Liver (tissue), 9 donors: ENCODE data around the gene CLDN25. TPM values are rescaled to one million over a fixed set of nuclear protein-coding genes. Genes with fewer than 3 reads are reported as not detected.
A peak's percentile ranks its signal among the peaks of the same experiment; 100 is the strongest.

Experiments
- DNase-seq: peaks from one replicate; pipeline ENCODE4 v3.0.0-alpha.2; 2017; ENCODE audit warnings: low spot score
- H3K27ac ChIP-seq, 2 donors: one replicate each; pipeline ENCODE4 v1.7.0; 2013; ENCODE audit warnings: inconsistent platforms in 2 of 2, low read length in 2 of 2, control low read depth in 1 of 2, low read depth in 1 of 2, mild to moderate bottlenecking in 1 of 2
- H3K27me3 ChIP-seq, 4 donors: one replicate each; pipeline versions ENCODE4 v1.6.1 to v1.7.0; 2013; ENCODE audit warnings: low read length in 3 of 4, inconsistent platforms in 1 of 4, mild to moderate bottlenecking in 1 of 4, moderate library complexity in 1 of 4; ENCODE audit not compliant: control insufficient read depth in 4 of 4, insufficient read depth in 4 of 4
- H3K36me3 ChIP-seq, 4 donors: one replicate each; pipeline versions ENCODE4 v1.6.1 to v1.7.0; 2013; ENCODE audit warnings: low read length in 3 of 4, mild to moderate bottlenecking in 3 of 4, low read depth in 1 of 4, moderate library complexity in 1 of 4; ENCODE audit not compliant: control insufficient read depth in 4 of 4, insufficient read depth in 3 of 4
- H3K4me1 ChIP-seq, 4 donors: one replicate each; pipeline versions ENCODE4 v1.6.1 to v1.7.0; 2013; ENCODE audit warnings: low read length in 3 of 4, mild to moderate bottlenecking in 3 of 4, moderate library complexity in 1 of 4; ENCODE audit not compliant: control insufficient read depth in 4 of 4, insufficient read depth in 4 of 4
- H3K4me3 ChIP-seq, 3 donors: one replicate each; pipeline versions ENCODE4 v1.6.1 to v1.7.0; 2013; ENCODE audit warnings: low read length in 3 of 3, control low read depth in 1 of 3, low read depth in 1 of 3, mild to moderate bottlenecking in 1 of 3
- H3K9ac ChIP-seq, 2 donors: one replicate each; pipeline ENCODE4 v1.7.0; 2013; ENCODE audit warnings: low read length in 2 of 2, mild to moderate bottlenecking in 2 of 2, moderate library complexity in 2 of 2, control low read depth in 1 of 2, low read depth in 1 of 2
- H3K9me3 ChIP-seq, 4 donors: one replicate each; pipeline versions ENCODE4 v1.6.1 to v1.7.0; 2013; ENCODE audit warnings: low read length in 3 of 4; ENCODE audit not compliant: control insufficient read depth in 4 of 4
- ATF3 ChIP-seq: IDR thresholded peaks from 2 replicates; pipeline ENCODE4 v1.6.1; 2016; ENCODE audit warnings: antibody characterized with exemption
- CTCF ChIP-seq: fragments of 150-350 bp; IDR thresholded peaks from 2 replicates; pipeline ENCODE4 v1.5.1; 2017; ENCODE audit warnings: improper control_type of control experiment, low read depth, low read length; ENCODE audit not compliant: missing input control
- EGR1 ChIP-seq, 2 donors: IDR thresholded peaks; 2 replicates each; pipeline ENCODE4 v1.6.1; 2016 to 2018; ENCODE audit warnings: antibody characterized with exemption in 2 of 2, low read depth in 2 of 2
- FOXA1 ChIP-seq: IDR thresholded peaks from 2 replicates; pipeline ENCODE4 v1.6.1; 2016; ENCODE audit warnings: antibody characterized with exemption
- GABPA ChIP-seq, 2 donors: IDR thresholded peaks in 1 of 2; conservative IDR thresholded peaks in 1 of 2; 2 replicates each; pipeline ENCODE4 v1.6.1; 2016; ENCODE audit warnings: antibody characterized with exemption in 2 of 2, mild to moderate bottlenecking in 1 of 2, moderate library complexity in 1 of 2
- HNF4A ChIP-seq, 2 donors: conservative IDR thresholded peaks; 2 replicates each; pipeline ENCODE4 v1.6.1; 2016; ENCODE audit warnings: antibody characterized with exemption in 2 of 2, mild to moderate bottlenecking in 2 of 2
- HNF4G ChIP-seq: IDR thresholded peaks from 2 replicates; pipeline ENCODE4 v1.6.1; 2016; ENCODE audit warnings: antibody characterized with exemption
- JUND ChIP-seq, 2 donors: IDR thresholded peaks; 2 replicates each; pipeline ENCODE4 v1.6.1; 2016; ENCODE audit warnings: antibody characterized with exemption in 2 of 2
- MAX ChIP-seq: IDR thresholded peaks from 2 replicates; pipeline ENCODE4 v1.6.1; 2016; ENCODE audit warnings: antibody characterized with exemption
- NR2F2 ChIP-seq: IDR thresholded peaks from 2 replicates; pipeline ENCODE4 v1.6.1; 2016; ENCODE audit warnings: antibody characterized with exemption
- RAD21 ChIP-seq, 2 donors: IDR thresholded peaks; 2 replicates each; pipeline ENCODE4 v1.6.1; 2016; ENCODE audit warnings: antibody characterized with exemption in 2 of 2, mild to moderate bottlenecking in 2 of 2
- REST ChIP-seq: IDR thresholded peaks from 2 replicates; pipeline ENCODE4 v1.6.1; 2016; ENCODE audit warnings: antibody characterized with exemption, mild to moderate bottlenecking
- RXRA ChIP-seq, 2 donors: IDR thresholded peaks; 2 replicates each; pipeline ENCODE4 v1.6.1; 2017 to 2018; ENCODE audit warnings: antibody characterized with exemption in 2 of 2, mild to moderate bottlenecking in 1 of 2
- SP1 ChIP-seq: IDR thresholded peaks from 2 replicates; pipeline ENCODE4 v1.6.1; 2018; ENCODE audit warnings: antibody characterized with exemption, mild to moderate bottlenecking
- TAF1 ChIP-seq: conservative IDR thresholded peaks from 2 replicates; pipeline ENCODE4 v1.6.1; 2016; ENCODE audit warnings: antibody characterized with exemption, mild to moderate bottlenecking
- ZBTB33 ChIP-seq: IDR thresholded peaks from 2 replicates; pipeline ENCODE4 v1.6.1; 2016; ENCODE audit warnings: antibody characterized with exemption
- WGBS: extraction: QIAGEN DNeasy Blood & Tissue Kit; methylation state at CpG from one replicate; pipeline ENCODE4 v1.1.7; 2013; 5-methylcytosine and 5-hydroxymethylcytosine counted together
- polyA plus RNA-seq, 2 donors: library from polyadenylated mRNA; stranded (reverse) in 1 of 2; unstranded in 1 of 2; fragments of 200-250 nt in 1 of 2; fragments of >200 nt in 1 of 2; fragmentation: Nextera tagmentation in 1 of 2; extraction: Ambion mirVana in 1 of 2; gene quantifications; one replicate each; pipeline versions ENCODE4 v1.2.1 to v1.2.3, GENCODE V29; 2013 to 2015
- total RNA-seq, 2 donors: library from RNA; depleted of rRNA; stranded (reverse); fragments of >200 nt; gene quantifications; one replicate each; pipeline ENCODE4 v1.2.3, GENCODE V29; 2014
- donor health status: healthy.
- donor health status: healthy.
- donor health status: healthy.
- donor health status: healthy.
- donor health status: healthy.

Gene CLDN25
- total and polyA plus RNA-seq, 4 donors: not detected

- Histone ChIP-seq H3K36me3 (no peaks in the 10 kb centered on the region), H3K9me3 (no peaks in the 10 kb centered on the region)
Measured at GRCh38 chr11:113789675-113790320, 10.2 kb downstream of the CLDN25 start.

GRCh38 chr11:113796663-113797259, 17.2 kb downstream of the CLDN25 start:
- no peak overlapping the region for H3K27ac ChIP-seq
- H3K9me3 ChIP-seq: no peaks in the 10 kb centered on the region
- no peak overlapping the region for H3K9ac ChIP-seq
- no peaks in the 10 kb centered on the region for H3K4me1 ChIP-seq
- no peaks in the 10 kb centered on the region for H3K27me3 ChIP-seq
- no peak for DNase-seq
- 69% methylated on average over 3 of the region's 3 CpGs for WGBS
- H3K4me3 ChIP-seq: no peak overlapping the region
- H3K36me3 ChIP-seq: peaks cover 0 to 21% (median 16%) of the 10 kb centered on the region in 4 donors
- TF ChIP-seq RAD21 (IDR thresholded peaks at IDR 0.05) (peak; percentile 72 to 82), ATF3 (no peak), RXRA (IDR thresholded peaks at IDR 0.05) (no peak), TAF1 (no peak), CTCF (peak; percentile 69), HNF4A (conservative IDR thresholded peaks at IDR 0.05) (no peak), MAX (no peak), HNF4G (no peak), NR2F2 (no peak)

More at GRCh38 chr11:113789675-113790320, 10.2 kb downstream of the CLDN25 start:
- 72% methylated on average over 35 of the region's 35 CpGs for WGBS
- DNase-seq: no peak
- Histone ChIP-seq H3K9ac (no peak overlapping the region), H3K27me3 (no peaks in the 10 kb centered on the region), H3K4me3 (no peak overlapping the region), H3K4me1 (no peaks in the 10 kb centered on the region), H3K27ac (no peak overlapping the region)
- TF ChIP-seq MAX (no peak), HNF4A (conservative IDR thresholded peaks at IDR 0.05) (no peak), TAF1 (no peak), JUND (IDR thresholded peaks at IDR 0.05) (no peak), FOXA1 (no peak), EGR1 (IDR thresholded peaks at IDR 0.05; ENCODE audit: low read depth in 2 of 2) (no peak), GABPA (IDR thresholded peaks at IDR 0.05 in 1 of 2, conservative IDR thresholded peaks at IDR 0.05 in 1 of 2) (no peak), SP1 (no peak), NR2F2 (no peak)

GRCh38 chr11:113802621-113803020, 23.0 kb downstream of the CLDN25 start:
- H3K27me3 ChIP-seq: no peaks in the 10 kb centered on the region
- peaks cover 5 to 49% (median 31%) of the 10 kb centered on the region in 4 donors for H3K36me3 ChIP-seq
- H3K4me3 ChIP-seq: no peak overlapping the region
- H3K27ac ChIP-seq: no peak overlapping the region
- H3K9ac ChIP-seq: no peak overlapping the region
- no peaks in the 10 kb centered on the region for H3K4me1 ChIP-seq
- TF ChIP-seq MAX (no peak), FOXA1 (no peak), ZBTB33 (no peak), REST (no peak), HNF4G (no peak)
- H3K9me3 ChIP-seq: no peaks in the 10 kb centered on the region
- no peak for DNase-seq
